OCI-LY7 (cell line): ENCODE measurements around the gene TBX21.

Experiments used
- CTCF ChIP-seq: fragments of 200-600 bp; sonication (generic); conservative IDR thresholded peaks from 2 replicates; pipeline ENCODE4 v1.5.1; 2014; ENCODE audit warnings: mild to moderate bottlenecking, antibody characterized with exemption, low read length, moderate library complexity, mixed read lengths
- EZH2phosphoT487 ChIP-seq: fragments of 200-600 bp; sonication (generic); IDR thresholded peaks from 2 replicates; pipeline ENCODE4 v1.6.1; 2018; ENCODE audit warnings: low read depth, borderline replicate concordance, mild to moderate bottlenecking, mixed run types, antibody characterized with exemption, low read length, moderate library complexity, mixed read lengths

GRCh38 chr17:47715669-47716325 is 17.2 kb upstream of the TBX21 start:
- TF ChIP-seq CTCF (no peak), EZH2phosphoT487 (no peak)
